H1 (cell line): ENCODE measurements around the gene UGT1A9. TPM values are rescaled to one million over a fixed set of nuclear protein-coding genes. Genes with fewer than 3 reads are reported as not detected.

ENCODE experiments used
- CTCF ChIA-PET: fragments of 300-600 bp; sonication (Branson Sonifier 250); formaldehyde crosslinking; loops from one replicate; lab custom pipeline; 2021; ENCODE audit not compliant: partially characterized antibody; lab: Charles Lee
- POLR2A ChIA-PET: fragments of 300-600 bp; sonication (Branson Sonifier 250); formaldehyde crosslinking; loops from one replicate; lab custom pipeline; 2021; ENCODE audit warnings: inconsistent platforms; ENCODE audit not compliant: partially characterized antibody; lab: Charles Lee
- DNase-seq, 2 experiments: peaks; one replicate each; pipeline versions ENCODE4 v3.0.0 to v3.0.0-alpha.2; 2010 to 2022; ENCODE audit warnings: low spot score in 2 of 2, low read depth in 1 of 2, mixed read lengths in 1 of 2
- FAIRE-seq: peaks from 2 replicates; lab custom pipeline; 2011; peaks lifted over from hg19 to GRCh38; lab: Jason Lieb, UNC
- H2AFZ ChIP-seq: 2 replicates; pipeline ENCODE4 v1.8.1; 2012; ENCODE audit warnings: low read length, inconsistent platforms
- H2AK5ac ChIP-seq: 2 replicates; pipeline ENCODE4 v1.6.1; 2013; ENCODE audit warnings: low read depth, low read length
- H2BK120ac ChIP-seq: replicated peaks from 2 replicates; pipeline ENCODE3; 2013; ENCODE audit warnings: low read depth, low read length, inconsistent platforms
- H2BK12ac ChIP-seq: 2 replicates; pipeline ENCODE4 v1.6.1; 2013; ENCODE audit warnings: low read depth, low read length
- H2BK15ac ChIP-seq: 2 replicates; pipeline ENCODE4 v1.6.1; 2013; ENCODE audit warnings: low read length
- H2BK20ac ChIP-seq: 2 replicates; pipeline ENCODE4 v1.6.1; 2013; ENCODE audit warnings: low read length
- H2BK5ac ChIP-seq: 2 replicates; pipeline ENCODE4 v1.6.1; 2013; ENCODE audit warnings: low read depth, low read length
- H3K14ac ChIP-seq: 2 replicates; pipeline ENCODE4 v1.6.1; 2013; ENCODE audit warnings: inconsistent platforms; ENCODE audit not compliant: insufficient read length
- H3K18ac ChIP-seq: 2 replicates; pipeline ENCODE4 v1.6.1; 2013; ENCODE audit warnings: low read length; ENCODE audit errors: extremely low read depth
- H3K23ac ChIP-seq: 2 replicates; pipeline ENCODE4 v1.6.1; 2013; ENCODE audit warnings: inconsistent platforms; ENCODE audit not compliant: insufficient read length
- H3K23me2 ChIP-seq: 2 replicates; pipeline ENCODE4 v1.6.1; 2013; ENCODE audit warnings: low read depth, low read length
- H3K27ac ChIP-seq: 2 replicates; pipeline ENCODE4 v1.6.1; 2011; ENCODE audit warnings: low read depth, low read length, inconsistent platforms
- H3K27me3 ChIP-seq, 4 experiments: replicated peaks in 1 of 4; 1 replicate in 1 of 4; 2 replicates in 3 of 4; pipeline versions ENCODE4 v1.6.1 to v1.8.1; 2011 to 2013; ENCODE audit warnings: low read length in 3 of 4, mild to moderate bottlenecking in 3 of 4, inconsistent platforms in 2 of 4, mixed read lengths in 2 of 4, moderate library complexity in 1 of 4; ENCODE audit not compliant: control insufficient read depth in 3 of 4, insufficient read depth in 3 of 4; ENCODE audit errors: extremely low read depth in 1 of 4
- H3K36me3 ChIP-seq, 4 experiments: 2 replicates each; pipeline versions ENCODE4 v1.6.1 to v1.8.1; 2011 to 2013; ENCODE audit warnings: mild to moderate bottlenecking in 4 of 4, low read length in 3 of 4, moderate library complexity in 2 of 4, control low read depth in 1 of 4, inconsistent platforms in 1 of 4; ENCODE audit not compliant: insufficient read depth in 4 of 4, control insufficient read depth in 2 of 4
- H3K4ac ChIP-seq: replicated peaks from 2 replicates; pipeline ENCODE3; 2013; ENCODE audit warnings: low read length, low read depth, mixed read lengths, inconsistent platforms; ENCODE audit not compliant: insufficient read length
- H3K4me1 ChIP-seq, 4 experiments: replicated peaks in 1 of 4; 1 replicate in 1 of 4; 2 replicates in 3 of 4; pipeline versions ENCODE4 v1.6.1 to v1.8.1; 2011 to 2013; ENCODE audit warnings: low read length in 3 of 4, inconsistent platforms in 2 of 4, mixed read lengths in 1 of 4; ENCODE audit not compliant: insufficient read depth in 4 of 4, control insufficient read depth in 3 of 4
- H3K4me2 ChIP-seq, 2 experiments: 2 replicates each; pipeline versions ENCODE4 v1.6.1 to v1.8.1; 2011 to 2013; ENCODE audit warnings: low read depth in 2 of 2, low read length in 2 of 2, control low read depth in 1 of 2, inconsistent platforms in 1 of 2, mild to moderate bottlenecking in 1 of 2; ENCODE audit not compliant: insufficient read depth in 1 of 2
- H3K4me3 ChIP-seq, 4 experiments: fragments of 200-600, 300-600 bp in 1 of 4; sonication (generic), shearing (Covaris generic), sonication (Bioruptor Twin) in 1 of 4; 2 replicates each; pipeline versions ENCODE4 v1.5.1 to v1.8.1; 2011 to 2016; ENCODE audit warnings: low read length in 4 of 4, low read depth in 3 of 4, control low read depth in 2 of 4, inconsistent platforms in 2 of 4, mild to moderate bottlenecking in 2 of 4, mixed read lengths in 1 of 4, moderate library complexity in 1 of 4; ENCODE audit not compliant: insufficient read depth in 2 of 4; ENCODE audit errors: extremely low read depth in 1 of 4
- H3K56ac ChIP-seq: replicated peaks from 2 replicates; pipeline ENCODE3; 2013; ENCODE audit warnings: low read depth, mild to moderate bottlenecking, mixed read lengths, low read length, inconsistent platforms; ENCODE audit not compliant: insufficient read length
- H3K79me1 ChIP-seq: 2 replicates; pipeline ENCODE4 v1.6.1; 2013; ENCODE audit warnings: low read depth, low read length, control low read depth
- H3K79me2 ChIP-seq, 2 experiments: 2 replicates each; pipeline versions ENCODE4 v1.6.1 to v1.8.1; 2012 to 2013; ENCODE audit warnings: low read length in 2 of 2, mild to moderate bottlenecking in 2 of 2, inconsistent platforms in 1 of 2; ENCODE audit not compliant: insufficient read depth in 2 of 2, control insufficient read depth in 1 of 2
- H3K9ac ChIP-seq, 4 experiments: replicated peaks in 1 of 4; 1 replicate in 1 of 4; 2 replicates in 3 of 4; pipeline versions ENCODE4 v1.6.1 to v1.8.1; 2011 to 2013; ENCODE audit warnings: low read depth in 3 of 4, low read length in 3 of 4, control low read depth in 2 of 4, mild to moderate bottlenecking in 2 of 4, moderate library complexity in 2 of 4, inconsistent platforms in 1 of 4; ENCODE audit errors: extremely low read depth in 1 of 4
- H3K9me3 ChIP-seq, 2 experiments: 2 replicates each; pipeline versions ENCODE4 v1.6.1 to v1.8.1; 2012 to 2013; ENCODE audit warnings: mild to moderate bottlenecking in 2 of 2, moderate library complexity in 2 of 2, control low read depth in 1 of 2, inconsistent platforms in 1 of 2, low read depth in 1 of 2, low read length in 1 of 2, mixed read lengths in 1 of 2; ENCODE audit not compliant: insufficient read depth in 2 of 2
- H4K20me1 ChIP-seq, 2 experiments: replicated peaks in 1 of 2; 2 replicates each; pipeline versions ENCODE3 to v1.8.1; 2011 to 2013; ENCODE audit warnings: inconsistent platforms in 2 of 2, low read length in 2 of 2, mild to moderate bottlenecking in 1 of 2; ENCODE audit not compliant: insufficient read depth in 2 of 2, control insufficient read depth in 1 of 2
- H4K5ac ChIP-seq: 2 replicates; pipeline ENCODE4 v1.6.1; 2013; ENCODE audit warnings: low read length, low read depth, mixed read lengths, inconsistent platforms; ENCODE audit not compliant: insufficient read length
- H4K8ac ChIP-seq: 2 replicates; pipeline ENCODE4 v1.8.0; 2013; ENCODE audit warnings: mild to moderate bottlenecking, moderate library complexity, low read length, inconsistent platforms; ENCODE audit not compliant: insufficient read depth; ENCODE audit errors: extremely low read depth
- H4K91ac ChIP-seq: replicated peaks from 2 replicates; pipeline ENCODE3; 2013; ENCODE audit warnings: low read length, mixed read lengths, inconsistent platforms; ENCODE audit not compliant: insufficient read length
- EZH2 ChIP-seq: fragments of 200-600 bp; sonication (generic); IDR thresholded peaks from 2 replicates; pipeline ENCODE4 v1.7.1; 2012; ENCODE audit warnings: low read depth, mild to moderate bottlenecking, moderate library complexity, low read length, inconsistent platforms; ENCODE audit not compliant: severe bottlenecking
- FOSL1 ChIP-seq: IDR thresholded peaks from 2 replicates; pipeline ENCODE4 v1.6.1; 2011; ENCODE audit warnings: mild to moderate bottlenecking, low read depth, low read length, moderate library complexity; ENCODE audit not compliant: insufficient read depth
- JUND ChIP-seq: IDR thresholded peaks from 2 replicates; pipeline ENCODE4 v1.6.1; 2011; ENCODE audit warnings: mild to moderate bottlenecking, improper control_type of control experiment, low read length
- KDM4A ChIP-seq: IDR thresholded peaks from one replicate; pipeline ENCODE4 v1.7.1; 2012; ENCODE audit warnings: low read depth, mild to moderate bottlenecking, moderate library complexity, low read length, inconsistent platforms; ENCODE audit not compliant: severe bottlenecking
- RFX5 ChIP-seq: IDR thresholded peaks from 2 replicates; pipeline ENCODE4 v1.6.1; 2011; ENCODE audit warnings: low read depth, low read length, improper control_type of control experiment, borderline replicate concordance
- TBP ChIP-seq: IDR thresholded peaks from 2 replicates; pipeline ENCODE4 v1.6.1; 2011; ENCODE audit warnings: low read depth, low read length, improper control_type of control experiment
- whole genome bisulfite sequencing, 2 experiments: shearing (Covaris generic) in 1 of 2; methylation state at CpG; one replicate each; pipeline versions ENCODE4 v1.1.6 to v1.1.7; 2013 to 2015; ENCODE audit warnings: low lambda C conversion rate in 2 of 2, mixed read lengths in 2 of 2, inconsistent platforms in 1 of 2, low coverage in 1 of 2, missing lambda C conversion rate in 1 of 2; ENCODE audit not compliant: insufficient replicate concordance in 2 of 2, insufficient coverage in 1 of 2, insufficient read length in 1 of 2; ENCODE audit errors: extremely low coverage in 1 of 2, missing lambda C conversion rate in 1 of 2; 5-methylcytosine and 5-hydroxymethylcytosine counted together
- polyA plus RNA-seq, 7 experiments: library from polyadenylated mRNA; depleted of rRNA in 3 of 7; stranded (reverse) in 5 of 7; unstranded in 2 of 7; fragments of >200 nt in 5 of 7; fragments of 200-250 nt in 2 of 7; gene quantifications; 1 replicate in 5 of 7; 2 replicates in 1 of 7; 4 replicates in 1 of 7; pipeline versions ENCODE4 v1.2.1 to v1.2.3, GENCODE V29; 2011 to 2013; ENCODE audit warnings: missing spikeins in 2 of 7, mixed read lengths in 2 of 7
- total RNA-seq: library from RNA; stranded (reverse); fragmentation: NEBNext Ultra II Directional; extraction: Animal tissue kit (Norgen Biotek cat#: 25700); gene quantifications from 2 replicates; pipeline ENCODE4 v1.2.1, GENCODE V29; 2021
- TF ChIP-seq, protein P1 (sequence below), 3 experiments: IDR thresholded peaks; 1 replicate in 2 of 3; 2 replicates in 1 of 3; pipeline versions ENCODE4 v1.5.1 to v1.6.1; 2011; ENCODE audit warnings: low read length in 3 of 3, mild to moderate bottlenecking in 3 of 3, inconsistent platforms in 2 of 3, low read depth in 1 of 3, moderate library complexity in 1 of 3; ENCODE audit not compliant: insufficient read depth in 1 of 3; ENCODE audit errors: control extremely low read depth in 1 of 3
- TF ChIP-seq, protein P2 (sequence below): IDR thresholded peaks from 2 replicates; pipeline ENCODE4 v1.6.1; 2011; ENCODE audit warnings: low read depth, mild to moderate bottlenecking, low read length; ENCODE audit not compliant: insufficient read depth

Gene UGT1A9
- total and polyA plus RNA-seq, 2 of the 8 experiments (the other 6 are each of a cell fraction or from before 2014, with no cell fraction given) = not detected

DNA sequence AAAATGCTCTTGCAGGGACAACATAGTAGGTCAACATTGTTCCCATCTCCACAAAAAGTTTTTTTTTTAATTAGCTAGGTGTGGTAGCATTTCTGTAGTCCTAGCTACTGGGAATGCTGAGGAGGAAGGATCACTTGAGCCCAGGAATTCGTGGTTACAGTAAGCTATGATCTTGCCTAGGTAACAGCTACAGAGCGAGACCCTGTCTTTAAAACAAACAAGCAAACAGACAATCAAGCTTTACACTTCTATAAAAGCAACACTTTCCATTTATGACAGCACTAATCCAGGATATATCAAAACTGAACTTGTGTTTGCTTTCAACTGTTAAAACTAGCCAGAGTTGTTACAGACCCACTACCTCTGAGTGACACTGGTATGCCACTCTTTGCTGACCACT is 69.2 kb downstream of the UGT1A9 start:
- Histone ChIP-seq H3K36me3 (no peaks in the 10 kb centered on the region), H4K20me1 (no peaks in the 10 kb centered on the region), H3K4me1 (no peaks in the 10 kb centered on the region), H2AFZ (no peak overlapping the region), H3K23ac (no peak overlapping the region), H2AK5ac (no peak overlapping the region), H4K8ac (no peak overlapping the region), H4K91ac (no peak overlapping the region), H3K79me1 (no peaks in the 10 kb centered on the region), H2BK20ac (no peak overlapping the region), H3K27me3 (no peaks in the 10 kb centered on the region), H2BK5ac (no peak overlapping the region), H2BK120ac (no peak overlapping the region), H3K4me3 (no peak overlapping the region), H3K9me3 (peaks cover 0 to 15% of the 10 kb centered on the region in 2 experiments; a peak in 2 of 4 replicates), H3K14ac (no peak overlapping the region), H3K4me2 (no peak overlapping the region), H3K56ac (no peak overlapping the region), H3K4ac (no peak overlapping the region), H2BK15ac (no peak overlapping the region), H4K5ac (no peak overlapping the region), H3K23me2 (no peaks in the 10 kb centered on the region), H3K27ac (no peak overlapping the region), H3K79me2 (no peaks in the 10 kb centered on the region), H3K9ac (no peak overlapping the region), H2BK12ac (no peak overlapping the region), H3K18ac (no peak overlapping the region)
- 82% methylated on average over 2 of the region's 2 CpGs; no CpG with 5 or more reads in 1 of the 2 experiments for WGBS, 2 experiments
- TF ChIP-seq TBP = no peak
- no peak for TF ChIP-seq RFX5
- TF ChIP-seq JUND = no peak
- TF ChIP-seq, protein P1, sequence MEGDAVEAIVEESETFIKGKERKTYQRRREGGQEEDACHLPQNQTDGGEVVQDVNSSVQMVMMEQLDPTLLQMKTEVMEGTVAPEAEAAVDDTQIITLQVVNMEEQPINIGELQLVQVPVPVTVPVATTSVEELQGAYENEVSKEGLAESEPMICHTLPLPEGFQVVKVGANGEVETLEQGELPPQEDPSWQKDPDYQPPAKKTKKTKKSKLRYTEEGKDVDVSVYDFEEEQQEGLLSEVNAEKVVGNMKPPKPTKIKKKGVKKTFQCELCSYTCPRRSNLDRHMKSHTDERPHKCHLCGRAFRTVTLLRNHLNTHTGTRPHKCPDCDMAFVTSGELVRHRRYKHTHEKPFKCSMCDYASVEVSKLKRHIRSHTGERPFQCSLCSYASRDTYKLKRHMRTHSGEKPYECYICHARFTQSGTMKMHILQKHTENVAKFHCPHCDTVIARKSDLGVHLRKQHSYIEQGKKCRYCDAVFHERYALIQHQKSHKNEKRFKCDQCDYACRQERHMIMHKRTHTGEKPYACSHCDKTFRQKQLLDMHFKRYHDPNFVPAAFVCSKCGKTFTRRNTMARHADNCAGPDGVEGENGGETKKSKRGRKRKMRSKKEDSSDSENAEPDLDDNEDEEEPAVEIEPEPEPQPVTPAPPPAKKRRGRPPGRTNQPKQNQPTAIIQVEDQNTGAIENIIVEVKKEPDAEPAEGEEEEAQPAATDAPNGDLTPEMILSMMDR (IDR thresholded peaks at IDR 0.05; ENCODE audit: control extremely low read depth in 1 of 3, insufficient read depth in 1 of 3, low read depth in 1 of 3, low read length in 3 of 3) = no peak
- no peak for TF ChIP-seq FOSL1
- TF ChIP-seq, protein P2, sequence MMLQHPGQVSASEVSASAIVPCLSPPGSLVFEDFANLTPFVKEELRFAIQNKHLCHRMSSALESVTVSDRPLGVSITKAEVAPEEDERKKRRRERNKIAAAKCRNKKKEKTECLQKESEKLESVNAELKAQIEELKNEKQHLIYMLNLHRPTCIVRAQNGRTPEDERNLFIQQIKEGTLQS = no peak
- TF ChIP-seq KDM4A = no peak
- TF ChIP-seq EZH2 = no peak
- FAIRE-seq (no peak), DNase-seq (no peak)
- POLR2A ChIA-PET = no interaction called here
- CTCF ChIA-PET = interaction anchor here (0.7 kb wide), 1 partner anchor 28 kb away, joined by 5 read pairs; no protein-coding TSS in a partner anchor
